ENCODE measurements around the gene CEACAM7.

The CEACAM7 gene

GRCh38 chr19:41707871-41708371, 19.9 kb upstream of the CEACAM7 start:
- no peak for TF ChIP-seq JUND (IDR thresholded peaks at IDR 0.05; ENCODE audit: low read depth)
- in situ Hi-C loops (cut with HindIII; ENCODE audit: low pct_unique_long_range_greater_than_20kb, low sequenced_read_pairs), result no loop called here
- no peak for DNase-seq (ENCODE audit: low read depth in 1 of 2, low spot score in 1 of 2)

DNA sequence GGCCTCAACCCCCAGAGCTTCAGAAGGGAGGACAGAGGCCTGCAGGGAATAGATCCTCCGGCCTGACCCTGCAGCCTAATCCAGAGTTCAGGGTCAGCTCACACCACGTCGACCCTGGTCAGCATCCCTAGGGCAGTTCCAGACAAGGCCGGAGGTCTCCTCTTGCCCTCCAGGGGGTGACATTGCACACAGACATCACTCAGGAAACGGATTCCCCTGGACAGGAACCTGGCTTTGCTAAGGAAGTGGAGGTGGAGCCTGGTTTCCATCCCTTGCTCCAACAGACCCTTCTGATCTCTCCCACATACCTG, 19.4 kb upstream of the CEACAM7 start:
- in situ Hi-C loops (cut with HindIII; ENCODE audit: low pct_unique_long_range_greater_than_20kb, low sequenced_read_pairs), result no loop called here

DNA sequence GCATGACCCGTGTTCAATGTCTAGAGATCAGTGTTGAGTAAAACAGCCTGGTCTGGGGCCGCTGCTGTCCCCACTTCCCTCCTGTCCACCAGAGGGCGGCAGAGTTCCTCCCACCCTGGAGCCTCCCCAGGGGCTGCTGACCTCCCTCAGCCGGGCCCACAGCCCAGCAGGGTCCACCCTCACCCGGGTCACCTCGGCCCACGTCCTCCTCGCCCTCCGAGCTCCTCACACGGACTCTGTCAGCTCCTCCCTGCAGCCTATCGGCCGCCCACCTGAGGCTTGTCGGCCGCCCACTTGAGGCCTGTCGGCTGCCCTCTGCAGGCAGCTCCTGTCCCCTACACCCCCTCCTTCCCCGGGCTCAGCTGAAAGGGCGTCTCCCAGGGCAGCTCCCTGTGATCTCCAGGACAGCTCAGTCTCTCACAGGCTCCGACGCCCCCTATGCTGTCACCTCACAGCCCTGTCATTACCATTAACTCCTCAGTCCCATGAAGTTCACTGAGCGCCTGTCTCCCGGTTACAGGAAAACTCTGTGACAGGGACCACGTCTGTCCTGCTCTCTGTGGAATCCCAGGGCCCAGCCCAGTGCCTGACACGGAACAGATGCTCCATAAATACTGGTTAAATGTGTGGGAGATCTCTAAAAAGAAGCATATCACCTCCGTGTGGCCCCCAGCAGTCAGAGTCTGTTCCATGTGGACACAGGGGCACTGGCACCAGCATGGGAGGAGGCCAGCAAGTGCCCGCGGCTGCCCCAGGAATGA, 18.9 kb upstream of the CEACAM7 start:
- in situ Hi-C loops (cut with HindIII; ENCODE audit: low pct_unique_long_range_greater_than_20kb, low sequenced_read_pairs), result no loop called here
- peak; percentile 64 to 72 for DNase-seq (ENCODE audit: low read depth in 1 of 2, low spot score in 1 of 2)

More for the DNA sequence above, 19.4 kb upstream of the CEACAM7 start:
- DNase-seq (ENCODE audit: low read depth in 1 of 2, low spot score in 1 of 2), result peak in 1 of 2 experiments; percentile 39
- no peak for TF ChIP-seq JUND (IDR thresholded peaks at IDR 0.05; ENCODE audit: low read depth)

GRCh38 chr19:41705393-41706174, 17.5 kb upstream of the CEACAM7 start:
- DNase-seq (ENCODE audit: low read depth in 1 of 2, low spot score in 1 of 2), result peak; percentile 33 to 67
- in situ Hi-C loops (cut with HindIII; ENCODE audit: low pct_unique_long_range_greater_than_20kb, low sequenced_read_pairs), result no loop called here
- TF ChIP-seq JUND (IDR thresholded peaks at IDR 0.05; ENCODE audit: low read depth), result no peak

More for the DNA sequence above, 18.9 kb upstream of the CEACAM7 start:
- no peak for TF ChIP-seq JUND (IDR thresholded peaks at IDR 0.05; ENCODE audit: low read depth)

GRCh38 chr19:41703602-41704293, 15.7 kb upstream of the CEACAM7 start:
- in situ Hi-C loops (cut with HindIII; ENCODE audit: low pct_unique_long_range_greater_than_20kb, low sequenced_read_pairs), result no loop called here
- DNase-seq (ENCODE audit: low read depth in 1 of 2, low spot score in 1 of 2), result no peak
- TF ChIP-seq JUND (IDR thresholded peaks at IDR 0.05; ENCODE audit: low read depth), result no peak

DNA sequence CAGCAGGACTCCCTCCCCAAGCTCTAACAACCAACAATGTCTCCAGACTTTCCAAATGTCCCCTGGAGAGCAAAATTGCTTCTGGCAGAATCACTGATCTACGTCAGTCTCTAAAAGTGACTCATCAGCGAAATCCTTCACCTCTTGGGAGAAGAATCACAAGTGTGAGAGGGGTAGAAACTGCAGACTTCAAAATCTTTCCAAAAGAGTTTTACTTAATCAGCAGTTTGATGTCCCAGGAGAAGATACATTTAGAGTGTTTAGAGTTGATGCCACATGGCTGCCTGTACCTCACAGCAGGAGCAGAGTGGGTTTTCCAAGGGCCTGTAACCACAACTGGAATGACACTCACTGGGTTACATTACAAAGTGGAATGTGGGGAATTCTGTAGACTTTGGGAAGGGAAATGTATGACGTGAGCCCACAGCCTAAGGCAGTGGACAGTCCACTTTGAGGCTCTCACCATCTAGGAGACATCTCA, 14.1 kb upstream of the CEACAM7 start:
- DNase-seq (ENCODE audit: low read depth in 1 of 2, low spot score in 1 of 2), result no peak
- in situ Hi-C loops (cut with HindIII; ENCODE audit: low pct_unique_long_range_greater_than_20kb, low sequenced_read_pairs), result no loop called here
- TF ChIP-seq JUND (IDR thresholded peaks at IDR 0.05; ENCODE audit: low read depth), result no peak

DNA sequence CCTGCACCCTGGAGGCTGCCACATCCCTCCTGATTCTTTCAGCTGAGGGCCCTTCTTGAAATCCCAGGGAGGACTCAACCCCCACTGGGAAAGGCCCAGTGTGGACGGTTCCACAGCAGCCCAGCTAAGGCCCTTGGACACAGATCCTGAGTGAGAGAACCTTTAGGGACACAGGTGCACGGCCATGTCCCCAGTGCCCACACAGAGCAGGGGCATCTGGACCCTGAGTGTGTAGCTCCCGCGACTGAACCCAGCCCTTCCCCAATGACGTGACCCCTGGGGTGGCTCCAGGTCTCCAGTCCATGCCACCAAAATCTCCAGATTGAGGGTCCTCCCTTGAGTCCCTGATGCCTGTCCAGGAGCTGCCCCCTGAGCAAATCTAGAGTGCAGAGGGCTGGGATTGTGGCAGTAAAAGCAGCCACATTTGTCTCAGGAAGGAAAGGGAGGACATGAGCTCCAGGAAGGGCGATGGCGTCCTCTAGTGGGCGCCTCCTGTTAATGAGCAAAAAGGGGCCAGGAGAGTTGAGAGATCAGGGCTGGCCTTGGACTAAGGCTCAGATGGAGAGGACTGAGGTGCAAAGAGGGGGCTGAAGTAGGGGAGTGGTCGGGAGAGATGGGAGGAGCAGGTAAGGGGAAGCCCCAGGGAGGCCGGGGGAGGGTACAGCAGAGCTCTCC, 13.5 kb upstream of the CEACAM7 start:
- no peak for TF ChIP-seq JUND (IDR thresholded peaks at IDR 0.05; ENCODE audit: low read depth)
- DNase-seq (ENCODE audit: low read depth in 1 of 2, low spot score in 1 of 2), result peak in 1 of 2 experiments; percentile 27
- in situ Hi-C loops (cut with HindIII; ENCODE audit: low pct_unique_long_range_greater_than_20kb, low sequenced_read_pairs), result no loop called here

GRCh38 chr19:41700381-41701195, 12.5 kb upstream of the CEACAM7 start:
- in situ Hi-C loops (cut with HindIII; ENCODE audit: low pct_unique_long_range_greater_than_20kb, low sequenced_read_pairs), result no loop called here
- no peak for DNase-seq (ENCODE audit: low read depth in 1 of 2, low spot score in 1 of 2)
- no peak for TF ChIP-seq JUND (IDR thresholded peaks at IDR 0.05; ENCODE audit: low read depth)

DNA sequence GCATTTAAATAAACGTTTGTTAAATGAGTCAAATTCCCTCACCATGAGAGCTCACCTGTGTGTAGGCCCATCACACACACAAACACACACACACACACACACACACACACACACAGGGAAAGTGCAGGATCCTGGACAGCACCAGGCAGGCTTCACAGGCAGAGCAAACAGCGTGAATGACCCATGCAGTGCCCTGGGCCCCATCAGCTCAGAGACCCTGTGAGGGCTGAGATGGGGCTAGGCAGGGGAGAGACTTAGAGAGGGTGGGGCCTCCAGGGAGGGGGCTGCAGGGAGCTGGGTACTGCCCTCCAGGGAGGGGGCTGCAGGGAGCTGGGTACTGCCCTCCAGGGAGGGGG, 11.9 kb upstream of the CEACAM7 start:
- in situ Hi-C loops (cut with HindIII; ENCODE audit: low pct_unique_long_range_greater_than_20kb, low sequenced_read_pairs), result no loop called here
- no peak for TF ChIP-seq JUND (IDR thresholded peaks at IDR 0.05; ENCODE audit: low read depth)
- no peak for DNase-seq (ENCODE audit: low read depth in 1 of 2, low spot score in 1 of 2)

DNA sequence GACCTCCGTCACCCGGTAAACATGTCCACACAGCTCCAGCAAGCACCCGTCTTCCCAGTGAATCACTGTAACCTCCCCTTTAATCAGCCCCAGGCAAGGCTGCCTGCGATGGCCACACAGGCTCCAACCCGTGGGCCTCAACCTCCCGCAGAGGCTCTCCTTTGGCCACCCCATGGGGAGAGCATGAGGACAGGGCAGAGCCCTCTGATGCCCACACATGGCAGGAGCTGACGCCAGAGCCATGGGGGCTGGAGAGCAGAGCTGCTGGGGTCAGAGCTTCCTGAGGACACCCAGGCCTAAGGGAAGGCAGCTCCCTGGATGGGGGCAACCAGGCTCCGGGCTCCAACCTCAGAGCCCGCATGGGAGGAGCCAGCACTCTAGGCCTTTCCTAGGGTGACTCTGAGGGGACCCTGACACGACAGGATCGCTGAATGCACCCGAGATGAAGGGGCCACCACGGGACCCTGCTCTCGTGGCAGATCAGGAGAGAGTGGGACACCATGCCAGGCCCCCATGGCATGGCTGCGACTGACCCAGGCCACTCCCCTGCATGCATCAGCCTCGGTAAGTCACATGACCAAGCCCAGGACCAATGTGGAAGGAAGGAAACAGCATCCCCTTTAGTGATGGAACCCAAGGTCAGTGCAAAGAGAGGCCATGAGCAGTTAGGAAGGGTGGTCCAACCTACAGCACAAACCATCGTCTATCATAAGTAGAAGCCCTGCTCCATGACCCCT, 11.3 kb upstream of the CEACAM7 start:
- TF ChIP-seq JUND (IDR thresholded peaks at IDR 0.05; ENCODE audit: low read depth), result no peak
- in situ Hi-C loops (cut with HindIII; ENCODE audit: low pct_unique_long_range_greater_than_20kb, low sequenced_read_pairs), result no loop called here
- DNase-seq (ENCODE audit: low read depth in 1 of 2, low spot score in 1 of 2), result no peak

DNA sequence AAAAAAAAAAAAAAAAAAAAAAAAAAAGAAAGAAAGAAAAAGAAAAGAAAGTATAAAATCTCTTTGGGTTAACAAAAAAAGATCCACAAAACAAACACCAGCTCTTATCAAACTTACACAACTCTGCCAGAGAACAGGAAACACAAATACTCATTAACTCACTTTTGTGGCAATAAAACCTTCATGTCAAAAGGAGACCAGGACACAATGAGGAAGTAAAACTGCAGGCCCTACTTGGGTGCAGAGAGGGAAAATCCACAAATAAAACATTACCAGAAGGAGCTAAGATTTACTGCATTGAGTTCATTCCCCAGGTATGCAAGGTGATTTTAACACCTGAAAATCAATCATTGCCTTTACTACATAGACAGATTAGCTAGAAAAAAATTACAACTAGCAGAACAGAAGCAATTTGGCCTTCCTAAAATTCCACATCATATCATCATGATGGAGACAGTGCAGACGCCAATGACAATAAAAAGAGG, 10.7 kb upstream of the CEACAM7 start:
- DNase-seq (ENCODE audit: low read depth in 1 of 2, low spot score in 1 of 2), result no peak
- TF ChIP-seq JUND (IDR thresholded peaks at IDR 0.05; ENCODE audit: low read depth), result no peak
- in situ Hi-C loops (cut with HindIII; ENCODE audit: low pct_unique_long_range_greater_than_20kb, low sequenced_read_pairs), result no loop called here
